ENCODE results near the gene PVALB.

GRCh38 chr22:36818010-36818642 lies 1.3 kb upstream of the PVALB start:
- TF ChIP-seq CTCF (IDR thresholded peaks at IDR 0.05; ENCODE audit: poor library complexity), result no peak
- no peak for TF ChIP-seq EZH2 (IDR thresholded peaks at IDR 0.05; ENCODE audit: borderline replicate concordance)
- no peak for TF ChIP-seq EZH2phosphoT487 (IDR thresholded peaks at IDR 0.05; ENCODE audit: low read depth, severe bottlenecking, unreplicated experiment)

All from hepatocyte (in vitro differentiated cells).